HepG2 (cell line): ENCODE measurements around the gene IFNAR2. TPM values are rescaled to one million over a fixed set of nuclear protein-coding genes. Genes with fewer than 3 reads are reported as not detected.

ENCODE experiments used
- ATAC-seq: fragments of 200-7000 bp; cut with Tn5 transposase; 3 replicates; pipeline ENCODE4 v1.9.1; 2020; ENCODE audit warnings: mild to moderate bottlenecking, moderate library complexity
- BruUV-seq: library from RNA; stranded (reverse); fragments of 400-500 nt; replicated peaks from 2 replicates; lab custom pipeline; 2021; lab: Mats Ljungman, UMichigan
- CTCF ChIA-PET: fragments of 300-600 bp; formaldehyde crosslinking; extraction: SDS; loops from one replicate; lab custom pipeline; 2021; ENCODE audit warnings: low total read pairs, inconsistent platforms, low intra/inter-chr PET ratio; lab: Yijun Ruan, JAX
- POLR2A ChIA-PET: fragments of 350-600 bp; sonication (Branson Sonifier 250); formaldehyde crosslinking; loops from one replicate; lab custom pipeline; 2020; ENCODE audit warnings: antibody characterized with exemption, inconsistent platforms; lab: Yijun Ruan, JAX
- DNase-seq: peaks from one replicate; pipeline ENCODE4 v3.0.0-alpha.2; 2015; ENCODE audit warnings: low spot score
- FAIRE-seq: peaks from 3 replicates; lab custom pipeline; 2011; peaks lifted over from hg19 to GRCh38; lab: Jason Lieb, UNC
- H2AFZ ChIP-seq: one replicate; pipeline ENCODE4 v1.6.1; 2011; ENCODE audit warnings: low read length, inconsistent platforms
- H3K27ac ChIP-seq: fragments of 300-600 bp; 3 replicates; pipeline ENCODE4 v1.8.0; 2011; ENCODE audit warnings: mixed run types, mild to moderate bottlenecking, mixed read lengths, low read length, inconsistent platforms; ENCODE audit not compliant: insufficient read depth; ENCODE audit errors: extremely low read length
- H3K27me3 ChIP-seq, 2 experiments: fragments of 200-600 bp in 1 of 2; 2 replicates in 1 of 2; 3 replicates in 1 of 2; pipeline versions ENCODE4 v1.6.0 to v1.8.0; 2011; ENCODE audit warnings: low read length in 2 of 2, mild to moderate bottlenecking in 2 of 2, moderate library complexity in 2 of 2, inconsistent platforms in 1 of 2; ENCODE audit not compliant: insufficient read depth in 2 of 2, control insufficient read depth in 1 of 2
- H3K36me3 ChIP-seq, 2 experiments: fragments of 200-600 bp in 1 of 2; replicated peaks in 1 of 2; 2 replicates in 1 of 2; 3 replicates in 1 of 2; pipeline versions ENCODE4 v1.5.1 to v1.8.0; 2011; ENCODE audit warnings: low read length in 2 of 2, inconsistent platforms in 1 of 2; ENCODE audit not compliant: insufficient read depth in 2 of 2, control insufficient read depth in 1 of 2
- H3K4me1 ChIP-seq: 2 replicates; pipeline ENCODE4 v1.5.1; 2012; ENCODE audit warnings: low read length, inconsistent platforms; ENCODE audit not compliant: insufficient read depth
- H3K4me2 ChIP-seq: 2 replicates; pipeline ENCODE4 v1.6.0; 2011; ENCODE audit warnings: low read depth, low read length, inconsistent platforms
- H3K4me3 ChIP-seq, 3 experiments: fragments of 200-600 bp in 1 of 3; sonication (generic), shearing (Covaris generic) in 1 of 3; replicated peaks in 1 of 3; 2 replicates each; pipeline ENCODE4 v1.5.1; 2011 to 2016; ENCODE audit warnings: low read length in 3 of 3, inconsistent platforms in 2 of 3, low read depth in 2 of 3, mild to moderate bottlenecking in 2 of 3, control low read depth in 1 of 3, mixed read lengths in 1 of 3; ENCODE audit not compliant: insufficient read depth in 1 of 3
- H3K79me2 ChIP-seq: one replicate; pipeline ENCODE4 v1.6.1; 2011; ENCODE audit warnings: low read length, inconsistent platforms; ENCODE audit not compliant: insufficient read depth
- H3K9ac ChIP-seq: 2 replicates; pipeline ENCODE4 v1.6.0; 2011; ENCODE audit warnings: mild to moderate bottlenecking, low read depth, low read length, inconsistent platforms; ENCODE audit not compliant: insufficient read depth
- H3K9me3 ChIP-seq: 2 replicates; pipeline ENCODE4 v1.5.1; 2012; ENCODE audit warnings: mild to moderate bottlenecking, low read length
- H4K20me1 ChIP-seq: 2 replicates; pipeline ENCODE4 v1.6.0; 2011; ENCODE audit warnings: inconsistent platforms, mild to moderate bottlenecking, low read length, moderate library complexity; ENCODE audit not compliant: insufficient read depth
- FOXO1 ChIP-seq: sonication (generic); formaldehyde crosslinking; IDR thresholded peaks from 2 replicates; pipeline ENCODE4 v1.4.0; 2020; ENCODE audit warnings: missing genetic modification reagents
- NR2F2 ChIP-seq: IDR thresholded peaks from 2 replicates; pipeline ENCODE4 v1.6.1; 2012; ENCODE audit warnings: low read depth, inconsistent platforms, borderline replicate concordance
- TAF15 ChIP-seq: fragments of 200-400 bp; formaldehyde crosslinking; IDR thresholded peaks from one replicate; pipeline ENCODE4 v1.6.1; 2018; ENCODE audit warnings: mild to moderate bottlenecking, low read depth, low read length; ENCODE audit not compliant: poor library complexity, severe bottlenecking
- ZNF468 ChIP-seq: sonication (generic); formaldehyde crosslinking; IDR thresholded peaks from 2 replicates; pipeline ENCODE4 v1.8.0; 2022; ENCODE audit warnings: mild to moderate bottlenecking, moderate library complexity, missing genetic modification reagents
- ZNF558 ChIP-seq: sonication (generic); formaldehyde crosslinking; IDR thresholded peaks from 2 replicates; pipeline ENCODE4 v1.9.0; 2022; ENCODE audit warnings: mild to moderate bottlenecking, missing genetic modification reagents, borderline replicate concordance
- ZNF607 ChIP-seq: sonication (generic); formaldehyde crosslinking; IDR thresholded peaks from 2 replicates; pipeline ENCODE4 v1.5.1; 2020; ENCODE audit warnings: missing genetic modification reagents, mild to moderate bottlenecking, borderline replicate concordance
- WGBS: methylation state at CpG from one replicate; pipeline ENCODE4 v1.1.6; 2017; ENCODE audit warnings: low lambda C conversion rate; 5-methylcytosine and 5-hydroxymethylcytosine counted together
- in situ Hi-C: cut with HindIII; loops from 2 replicates; pipeline ENCODE4 v1.10.0; 2017; ENCODE audit warnings: low pct_unique_long_range_greater_than_20kb; ENCODE audit not compliant: extremely low pct_ligation_motif_present
- intact Hi-C: fragments of 100-400 bp; cut with micrococcal nuclease; formaldehyde crosslinking; loops from one replicate; pipeline ENCODE4 v1.10.0; 2022; ENCODE audit not compliant: unreplicated experiment
- polyA plus RNA-seq, 8 experiments: library from polyadenylated mRNA; depleted of rRNA in 3 of 8; stranded (reverse) in 7 of 8; unstranded in 1 of 8; fragments of >200 nt; fragmentation: Illumina TruSeq in 4 of 8; extraction: Trizol in 4 of 8; gene quantifications; 2 replicates each; pipeline versions ENCODE4 v1.2.1 to v1.2.3, GENCODE V29; 2011 to 2016; ENCODE audit warnings: low read depth in 4 of 8, missing spikeins in 1 of 8, mixed read lengths in 1 of 8; ENCODE audit not compliant: insufficient read depth in 1 of 8
- total RNA-seq, 5 experiments: library from RNA; depleted of rRNA; stranded (reverse); fragments of >200 nt; fragmentation: Illumina TruSeq; extraction: Trizol; gene quantifications; 2 replicates each; pipeline ENCODE4 v1.2.3, GENCODE V29; 2016; ENCODE audit warnings: low read depth in 1 of 5
- TF ChIP-seq, protein P1 (sequence below): sonication (generic); formaldehyde crosslinking; IDR thresholded peaks from 2 replicates; pipeline ENCODE4 v1.9.0; 2022; ENCODE audit warnings: low read depth, missing genetic modification reagents
- TF ChIP-seq, protein P2 (sequence below): sonication (generic); formaldehyde crosslinking; IDR thresholded peaks from 2 replicates; pipeline ENCODE4 v1.8.1; 2023; ENCODE audit warnings: mild to moderate bottlenecking, moderate library complexity, missing genetic modification reagents
- TF ChIP-seq, protein P3 (sequence below): sonication (generic); formaldehyde crosslinking; IDR thresholded peaks from 2 replicates; pipeline ENCODE4 v1.5.0; 2020; ENCODE audit warnings: missing genetic modification reagents, mild to moderate bottlenecking, borderline replicate concordance
- TF ChIP-seq, protein P4 (sequence below): sonication (generic); formaldehyde crosslinking; IDR thresholded peaks from 2 replicates; pipeline ENCODE4 v1.9.0; 2021; ENCODE audit warnings: mild to moderate bottlenecking, missing genetic modification reagents
- TF ChIP-seq, protein P5 (sequence below): sonication (generic); formaldehyde crosslinking; IDR thresholded peaks from 2 replicates; pipeline ENCODE4 v1.5.0; 2020; ENCODE audit warnings: mild to moderate bottlenecking, missing genetic modification reagents

Gene IFNAR2
- total and polyA plus RNA-seq, 2 of the 13 experiments (the other 11 are each of a cell fraction or from before 2014, with no cell fraction given), result 5.1 to 24.1 TPM

DNA sequence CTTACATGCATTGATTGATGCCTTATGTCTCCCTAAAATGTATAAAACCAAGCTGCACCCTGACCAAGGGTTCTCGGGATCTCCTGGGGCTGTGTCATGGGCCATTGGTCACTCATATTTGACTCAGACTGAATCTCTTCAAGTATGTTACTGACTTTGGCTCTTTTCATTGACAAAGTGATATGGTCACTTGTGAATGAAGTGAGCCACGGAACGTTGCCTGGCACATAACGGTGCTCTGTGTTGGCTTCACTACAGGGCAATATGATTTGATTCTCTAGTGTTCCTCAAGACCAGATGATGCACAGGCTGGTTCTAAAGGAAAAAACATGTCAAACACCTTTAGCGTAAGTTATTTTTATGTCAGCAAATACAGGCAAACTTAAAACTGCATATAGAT lies 25.0 kb downstream of the IFNAR2 start:
- Histone ChIP-seq H3K27ac (no peak overlapping the region), H3K79me2 (no peaks in the 10 kb centered on the region), H2AFZ (no peak overlapping the region), H3K4me1 (peaks cover 9% of the 10 kb centered on the region), H3K9me3 (no peaks in the 10 kb centered on the region), H3K4me2 (no peak overlapping the region), H3K36me3 (peaks cover 11 to 77% of the 10 kb centered on the region in 2 experiments), H3K9ac (no peak overlapping the region), H4K20me1 (no peaks in the 10 kb centered on the region), H3K4me3 (no peak overlapping the region), H3K27me3 (no peaks in the 10 kb centered on the region)
- no peak for DNase-seq
- 100% methylated on average over 5 of the region's 5 CpGs for WGBS
- intact Hi-C loops, result no loop called here
- BruUV-seq, result no TSS peak
- ATAC-seq, result no peak
- no peak for FAIRE-seq
- in situ Hi-C loops, result no loop called here
- CTCF ChIA-PET, result no interaction called here
- POLR2A ChIA-PET, result no interaction called here
- no peak for TF ChIP-seq ZNF607 (CRISPR knock-in tag)
- no peak for TF ChIP-seq ZNF558 (CRISPR knock-in tag)
- no peak for TF ChIP-seq TAF15
- TF ChIP-seq, protein P1, sequence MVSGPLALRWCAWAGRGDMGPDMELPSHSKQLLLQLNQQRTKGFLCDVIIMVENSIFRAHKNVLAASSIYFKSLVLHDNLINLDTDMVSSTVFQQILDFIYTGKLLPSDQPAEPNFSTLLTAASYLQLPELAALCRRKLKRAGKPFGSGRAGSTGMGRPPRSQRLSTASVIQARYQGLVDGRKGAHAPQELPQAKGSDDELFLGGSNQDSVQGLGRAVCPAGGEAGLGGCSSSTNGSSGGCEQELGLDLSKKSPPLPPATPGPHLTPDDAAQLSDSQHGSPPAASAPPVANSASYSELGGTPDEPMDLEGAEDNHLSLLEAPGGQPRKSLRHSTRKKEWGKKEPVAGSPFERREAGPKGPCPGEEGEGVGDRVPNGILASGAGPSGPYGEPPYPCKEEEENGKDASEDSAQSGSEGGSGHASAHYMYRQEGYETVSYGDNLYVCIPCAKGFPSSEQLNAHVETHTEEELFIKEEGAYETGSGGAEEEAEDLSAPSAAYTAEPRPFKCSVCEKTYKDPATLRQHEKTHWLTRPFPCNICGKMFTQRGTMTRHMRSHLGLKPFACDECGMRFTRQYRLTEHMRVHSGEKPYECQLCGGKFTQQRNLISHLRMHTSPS (CRISPR knock-in tag), result no peak
- no peak for TF ChIP-seq NR2F2
- TF ChIP-seq, protein P2, sequence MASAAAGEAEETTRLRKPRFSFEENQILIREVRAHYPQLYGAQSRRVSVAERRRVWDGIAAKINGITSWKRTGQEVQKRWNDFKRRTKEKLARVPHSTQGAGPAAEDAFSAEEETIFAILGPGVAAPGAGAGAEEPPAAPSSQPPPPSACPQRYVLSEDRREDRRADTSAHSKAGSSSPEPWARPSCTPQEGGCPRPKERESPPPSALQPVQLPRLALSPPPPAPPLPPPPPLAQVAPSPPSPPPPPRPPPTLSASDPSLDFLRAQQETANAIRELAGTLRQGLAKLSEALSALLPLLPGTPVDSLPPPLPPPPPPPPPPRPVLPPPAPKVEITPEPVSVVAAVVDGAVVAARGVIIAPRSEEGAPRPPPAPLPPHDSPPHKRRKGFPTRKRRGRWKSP (CRISPR knock-in tag), result no peak
- TF ChIP-seq ZNF468 (CRISPR knock-in tag), result no peak
- no peak for TF ChIP-seq FOXO1 (CRISPR knock-in tag)
- TF ChIP-seq, protein P3, sequence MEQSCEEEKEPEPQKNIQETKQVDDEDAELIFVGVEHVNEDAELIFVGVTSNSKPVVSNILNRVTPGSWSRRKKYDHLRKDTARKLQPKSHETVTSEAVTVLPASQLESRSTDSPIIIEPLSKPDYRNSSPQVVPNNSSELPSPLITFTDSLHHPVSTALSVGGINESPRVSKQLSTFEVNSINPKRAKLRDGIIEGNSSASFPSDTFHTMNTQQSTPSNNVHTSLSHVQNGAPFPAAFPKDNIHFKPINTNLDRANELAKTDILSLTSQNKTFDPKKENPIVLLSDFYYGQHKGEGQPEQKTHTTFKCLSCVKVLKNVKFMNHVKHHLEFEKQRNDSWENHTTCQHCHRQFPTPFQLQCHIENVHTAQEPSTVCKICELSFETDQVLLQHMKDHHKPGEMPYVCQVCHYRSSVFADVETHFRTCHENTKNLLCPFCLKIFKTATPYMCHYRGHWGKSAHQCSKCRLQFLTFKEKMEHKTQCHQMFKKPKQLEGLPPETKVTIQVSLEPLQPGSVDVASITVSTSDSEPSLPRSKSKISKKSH (CRISPR knock-in tag), result no peak
- TF ChIP-seq, protein P4, sequence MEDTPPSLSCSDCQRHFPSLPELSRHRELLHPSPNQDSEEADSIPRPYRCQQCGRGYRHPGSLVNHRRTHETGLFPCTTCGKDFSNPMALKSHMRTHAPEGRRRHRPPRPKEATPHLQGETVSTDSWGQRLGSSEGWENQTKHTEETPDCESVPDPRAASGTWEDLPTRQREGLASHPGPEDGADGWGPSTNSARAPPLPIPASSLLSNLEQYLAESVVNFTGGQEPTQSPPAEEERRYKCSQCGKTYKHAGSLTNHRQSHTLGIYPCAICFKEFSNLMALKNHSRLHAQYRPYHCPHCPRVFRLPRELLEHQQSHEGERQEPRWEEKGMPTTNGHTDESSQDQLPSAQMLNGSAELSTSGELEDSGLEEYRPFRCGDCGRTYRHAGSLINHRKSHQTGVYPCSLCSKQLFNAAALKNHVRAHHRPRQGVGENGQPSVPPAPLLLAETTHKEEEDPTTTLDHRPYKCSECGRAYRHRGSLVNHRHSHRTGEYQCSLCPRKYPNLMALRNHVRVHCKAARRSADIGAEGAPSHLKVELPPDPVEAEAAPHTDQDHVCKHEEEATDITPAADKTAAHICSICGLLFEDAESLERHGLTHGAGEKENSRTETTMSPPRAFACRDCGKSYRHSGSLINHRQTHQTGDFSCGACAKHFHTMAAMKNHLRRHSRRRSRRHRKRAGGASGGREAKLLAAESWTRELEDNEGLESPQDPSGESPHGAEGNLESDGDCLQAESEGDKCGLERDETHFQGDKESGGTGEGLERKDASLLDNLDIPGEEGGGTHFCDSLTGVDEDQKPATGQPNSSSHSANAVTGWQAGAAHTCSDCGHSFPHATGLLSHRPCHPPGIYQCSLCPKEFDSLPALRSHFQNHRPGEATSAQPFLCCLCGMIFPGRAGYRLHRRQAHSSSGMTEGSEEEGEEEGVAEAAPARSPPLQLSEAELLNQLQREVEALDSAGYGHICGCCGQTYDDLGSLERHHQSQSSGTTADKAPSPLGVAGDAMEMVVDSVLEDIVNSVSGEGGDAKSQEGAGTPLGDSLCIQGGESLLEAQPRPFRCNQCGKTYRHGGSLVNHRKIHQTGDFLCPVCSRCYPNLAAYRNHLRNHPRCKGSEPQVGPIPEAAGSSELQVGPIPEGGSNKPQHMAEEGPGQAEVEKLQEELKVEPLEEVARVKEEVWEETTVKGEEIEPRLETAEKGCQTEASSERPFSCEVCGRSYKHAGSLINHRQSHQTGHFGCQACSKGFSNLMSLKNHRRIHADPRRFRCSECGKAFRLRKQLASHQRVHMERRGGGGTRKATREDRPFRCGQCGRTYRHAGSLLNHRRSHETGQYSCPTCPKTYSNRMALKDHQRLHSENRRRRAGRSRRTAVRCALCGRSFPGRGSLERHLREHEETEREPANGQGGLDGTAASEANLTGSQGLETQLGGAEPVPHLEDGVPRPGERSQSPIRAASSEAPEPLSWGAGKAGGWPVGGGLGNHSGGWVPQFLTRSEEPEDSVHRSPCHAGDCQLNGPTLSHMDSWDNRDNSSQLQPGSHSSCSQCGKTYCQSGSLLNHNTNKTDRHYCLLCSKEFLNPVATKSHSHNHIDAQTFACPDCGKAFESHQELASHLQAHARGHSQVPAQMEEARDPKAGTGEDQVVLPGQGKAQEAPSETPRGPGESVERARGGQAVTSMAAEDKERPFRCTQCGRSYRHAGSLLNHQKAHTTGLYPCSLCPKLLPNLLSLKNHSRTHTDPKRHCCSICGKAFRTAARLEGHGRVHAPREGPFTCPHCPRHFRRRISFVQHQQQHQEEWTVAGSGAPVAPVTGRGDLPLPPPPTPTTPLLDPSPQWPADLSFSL (CRISPR knock-in tag), result no peak
- TF ChIP-seq, protein P5, sequence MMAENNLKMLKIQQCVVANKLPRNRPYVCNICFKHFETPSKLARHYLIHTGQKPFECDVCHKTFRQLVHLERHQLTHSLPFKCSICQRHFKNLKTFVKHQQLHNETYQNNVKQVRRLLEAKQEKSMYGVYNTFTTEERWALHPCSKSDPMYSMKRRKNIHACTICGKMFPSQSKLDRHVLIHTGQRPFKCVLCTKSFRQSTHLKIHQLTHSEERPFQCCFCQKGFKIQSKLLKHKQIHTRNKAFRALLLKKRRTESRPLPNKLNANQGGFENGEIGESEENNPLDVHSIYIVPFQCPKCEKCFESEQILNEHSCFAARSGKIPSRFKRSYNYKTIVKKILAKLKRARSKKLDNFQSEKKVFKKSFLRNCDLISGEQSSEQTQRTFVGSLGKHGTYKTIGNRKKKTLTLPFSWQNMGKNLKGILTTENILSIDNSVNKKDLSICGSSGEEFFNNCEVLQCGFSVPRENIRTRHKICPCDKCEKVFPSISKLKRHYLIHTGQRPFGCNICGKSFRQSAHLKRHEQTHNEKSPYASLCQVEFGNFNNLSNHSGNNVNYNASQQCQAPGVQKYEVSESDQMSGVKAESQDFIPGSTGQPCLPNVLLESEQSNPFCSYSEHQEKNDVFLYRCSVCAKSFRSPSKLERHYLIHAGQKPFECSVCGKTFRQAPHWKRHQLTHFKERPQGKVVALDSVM (CRISPR knock-in tag), result no peak
